ENCODE measurements around the gene KLF12. TPM values are rescaled to one million over a fixed set of nuclear protein-coding genes. Genes with fewer than 3 reads are reported as not detected.
A peak's percentile ranks its signal among the peaks of the same experiment; 100 is the strongest.

KLF12 gene
- total and polyA plus RNA-seq, 12 donors = 2.1 to 23.9 (median 19.3) TPM

- peak in 1 of 9 donors; percentile 23 for TF ChIP-seq CTCF (IDR thresholded peaks at IDR 0.05)
- intact Hi-C loops (cut with DNase I) = loop anchor here in 8 of 10 donors (5.0 to 10.0 kb wide), 9 partner anchors 149 to 1079 kb away; no protein-coding TSS in a partner anchor
- 2% methylated on average over 27 of the region's 27 CpGs for WGBS, 2 donors
- peak; percentile 33 to 41 for DNase-seq
- H3K36me3 ChIP-seq = no peaks in the 10 kb centered on the region
- no peaks in the 10 kb centered on the region for H3K9me3 ChIP-seq
- H3K27ac ChIP-seq = peak overlapping the region; percentile 93 to 99 (median 97)
- peak overlapping the region; percentile 65 to 98 (median 89) for H3K4me3 ChIP-seq
- peaks cover 0 to 12% (median 0%) of the 10 kb centered on the region in 7 donors for H3K27me3 ChIP-seq
- H3K4me1 ChIP-seq = peaks cover 0 to 23% (median 10%) of the 10 kb centered on the region in 9 donors
- ATAC-seq = peak in 4 of 8 donors; percentile 4 to 15 (median 12)
These were observed 2.0 kb upstream of the KLF12 start for GRCh38 chr13:74136084-74136658.

- peak; percentile 46 to 73 (median 56) for ATAC-seq
- 0 to 1% methylated on average over 43 to 72 of the region's 72 CpGs for WGBS, 2 donors
These were observed 1.3 kb upstream of the KLF12 start for GRCh38 chr13:74135326-74136083.

GRCh38 chr13:74134777-74135325 is 647 bp upstream of the KLF12 start:
- Histone ChIP-seq H3K4me3 (peak overlapping the region; percentile 65 to 98 (median 89)), H3K4me1 (peaks cover 0 to 36% (median 21%) of the 10 kb centered on the region in 9 donors), H3K27me3 (peaks cover 0 to 12% (median 0%) of the 10 kb centered on the region in 7 donors), H3K36me3 (no peaks in the 10 kb centered on the region), H3K27ac (peak overlapping the region; percentile 93 to 99 (median 97)), H3K9me3 (no peaks in the 10 kb centered on the region)
- peak; percentile 58 to 65 for DNase-seq
- TF ChIP-seq CTCF (IDR thresholded peaks at IDR 0.05) = no peak
- ATAC-seq = peak; percentile 6 to 78 (median 28)
- 0% methylated on average over 61 to 63 of the region's 63 CpGs for WGBS, 2 donors
- intact Hi-C loops (cut with DNase I) = loop anchor here in 9 of 10 donors (2.0 to 10.0 kb wide), 16 partner anchors 48 to 1080 kb away; no protein-coding TSS in a partner anchor

More at GRCh38 chr13:74135326-74136083, 1.3 kb upstream of the KLF12 start:
- H3K27me3 ChIP-seq = peaks cover 0 to 12% (median 0%) of the 10 kb centered on the region in 7 donors
- peak in 1 of 9 donors; percentile 2 for TF ChIP-seq CTCF (IDR thresholded peaks at IDR 0.05)
- no peaks in the 10 kb centered on the region for H3K36me3 ChIP-seq
- no peaks in the 10 kb centered on the region for H3K9me3 ChIP-seq
- DNase-seq = peak; percentile 68 to 83
- peaks cover 0 to 29% (median 17%) of the 10 kb centered on the region in 9 donors for H3K4me1 ChIP-seq
- intact Hi-C loops (cut with DNase I) = loop anchor here in 9 of 10 donors (2.0 to 10.0 kb wide), 10 partner anchors 149 to 1079 kb away; no protein-coding TSS in a partner anchor
- peak overlapping the region; percentile 93 to 99 (median 97) for H3K27ac ChIP-seq
- peak overlapping the region; percentile 65 to 98 (median 89) for H3K4me3 ChIP-seq
